Uterus (tissue), 4 donors: ENCODE measurements around the gene STPG2. TPM values are rescaled to one million over a fixed set of nuclear protein-coding genes. Genes with fewer than 3 reads are reported as not detected.
"Not testable (repeated sequence)": the region's sequence is repeated elsewhere in the genome, so short reads cannot be mapped to it uniquely, and the experiment has no call there.

Experiments
- DNase-seq, 2 donors: peaks; one replicate each; pipeline ENCODE4 v3.0.0-alpha.2; 2019 to 2020
- H3K27ac ChIP-seq, 2 donors: fragments of 200-600 bp; sonication (generic); 1 replicate in 1 of 2; 2 replicates in 1 of 2; pipeline ENCODE4 v1.5.1; 2016 to 2018
- H3K27me3 ChIP-seq, 2 donors: fragments of 200-600 bp; sonication (generic); one replicate each; pipeline ENCODE4 v1.5.1; 2018 to 2019; ENCODE audit warnings: control low read depth in 1 of 2
- H3K36me3 ChIP-seq, 2 donors: fragments of 200-600 bp; sonication (generic); one replicate each; pipeline ENCODE4 v1.5.1; 2019; ENCODE audit warnings: control low read depth in 1 of 2
- H3K4me1 ChIP-seq, 2 donors: fragments of 200-600 bp; sonication (generic); one replicate each; pipeline ENCODE4 v1.5.1; 2018 to 2019; ENCODE audit warnings: control low read depth in 1 of 2
- H3K4me3 ChIP-seq, 2 donors: fragments of 200-600 bp; sonication (generic); 1 replicate in 1 of 2; 2 replicates in 1 of 2; pipeline ENCODE4 v1.5.1; 2018 to 2019; ENCODE audit warnings: mild to moderate bottlenecking in 1 of 2
- H3K9me3 ChIP-seq, 2 donors: fragments of 200-600 bp; sonication (generic); one replicate each; pipeline ENCODE4 v1.5.1; 2019; ENCODE audit warnings: control low read depth in 1 of 2
- CTCF ChIP-seq, 4 experiments: fragments of 200-600 bp in 2 of 4; fragments of 450-650 bp in 2 of 4; sonication (generic) in 2 of 4; IDR thresholded peaks; one replicate each; pipeline ENCODE4 v1.5.1; 2016 to 2019; ENCODE audit warnings: antibody characterized with exemption in 4 of 4, mild to moderate bottlenecking in 2 of 4, moderate library complexity in 1 of 4
- POLR2A ChIP-seq, 2 donors: fragments of 450-650 bp; IDR thresholded peaks; one replicate each; pipeline ENCODE4 v1.6.1; 2016; ENCODE audit warnings: antibody characterized with exemption in 2 of 2, mild to moderate bottlenecking in 1 of 2, moderate library complexity in 1 of 2
- intact Hi-C: fragments of 100-400 bp; cut with DNase I; formaldehyde crosslinking; loops from one replicate; pipeline ENCODE4 v1.15.1; 2023; ENCODE audit warnings: low total_unique reads
- total RNA-seq, 4 donors: library from RNA; depleted of rRNA in 3 of 4; stranded (reverse); fragments of >200 nt in 3 of 4; gene quantifications; one replicate each; pipeline versions ENCODE4 v1.1.0 to v1.2.4, GENCODE V29; 2014 to 2023
- donor health status: DM: yes; HTN: yes; CAD: no.

Gene STPG2
- total RNA-seq, 4 donors from 2014 or later: 0.26 to 1.0 (median 0.61) TPM; not detected in 1

GRCh38 chr4:97643179-97643578, 500.1 kb downstream of the STPG2 start:
- intact Hi-C loops: no loop called here

GRCh38 chr4:97639961-97640360, 503.3 kb downstream of the STPG2 start:
- no peak overlapping the region for H3K4me3 ChIP-seq
- intact Hi-C loops: no loop called here

More at GRCh38 chr4:97643179-97643578, 500.1 kb downstream of the STPG2 start:
- H3K9me3 ChIP-seq: no peaks in the 10 kb centered on the region
- no peak overlapping the region for H3K27ac ChIP-seq
- no peak overlapping the region for H3K4me3 ChIP-seq
- no peak for DNase-seq
- H3K4me1 ChIP-seq: no peaks in the 10 kb centered on the region
- no peaks in the 10 kb centered on the region for H3K27me3 ChIP-seq
- no peaks in the 10 kb centered on the region for H3K36me3 ChIP-seq
- TF ChIP-seq CTCF (IDR thresholded peaks at IDR 0.05) (no peak), POLR2A (IDR thresholded peaks at IDR 0.05) (no peak)

GRCh38 chr4:97633831-97634230, 509.4 kb downstream of the STPG2 start:
- H3K27ac ChIP-seq, intact Hi-C loops, H3K9me3 ChIP-seq, H3K4me1 ChIP-seq, H3K4me3 ChIP-seq, H3K27me3 ChIP-seq, DNase-seq, H3K36me3 ChIP-seq: not testable (repeated sequence)

More at GRCh38 chr4:97639961-97640360, 503.3 kb downstream of the STPG2 start:
- H3K27me3 ChIP-seq: no peaks in the 10 kb centered on the region
- H3K36me3 ChIP-seq: no peaks in the 10 kb centered on the region
- DNase-seq: no peak
- no peaks in the 10 kb centered on the region for H3K4me1 ChIP-seq
- H3K9me3 ChIP-seq: no peaks in the 10 kb centered on the region
- H3K27ac ChIP-seq: no peak overlapping the region
- TF ChIP-seq CTCF (IDR thresholded peaks at IDR 0.05): no peak
- no peak for TF ChIP-seq POLR2A (IDR thresholded peaks at IDR 0.05)

- no peaks in the 10 kb centered on the region for H3K4me1 ChIP-seq
- DNase-seq: no peak
- no peaks in the 10 kb centered on the region for H3K36me3 ChIP-seq
- TF ChIP-seq CTCF (IDR thresholded peaks at IDR 0.05) (no peak), POLR2A (IDR thresholded peaks at IDR 0.05) (no peak)
- no peak overlapping the region for H3K27ac ChIP-seq
- no peak overlapping the region for H3K4me3 ChIP-seq
- no peaks in the 10 kb centered on the region for H3K27me3 ChIP-seq
- intact Hi-C loops: no loop called here
- H3K9me3 ChIP-seq: no peaks in the 10 kb centered on the region
Observed at GRCh38 chr4:97627750-97628149, 515.5 kb downstream of the STPG2 start.

- no peak for DNase-seq
- Histone ChIP-seq H3K27ac (no peak overlapping the region), H3K4me1 (no peaks in the 10 kb centered on the region), H3K9me3 (no peaks in the 10 kb centered on the region), H3K27me3 (no peaks in the 10 kb centered on the region), H3K4me3 (no peak overlapping the region), H3K36me3 (no peaks in the 10 kb centered on the region)
- intact Hi-C loops: no loop called here
- TF ChIP-seq CTCF (IDR thresholded peaks at IDR 0.05): no peak
- TF ChIP-seq POLR2A (IDR thresholded peaks at IDR 0.05): no peak
Observed at GRCh38 chr4:97624204-97624603, 519.1 kb downstream of the STPG2 start.

- Histone ChIP-seq H3K4me3 (no peak overlapping the region), H3K4me1 (no peaks in the 10 kb centered on the region), H3K27ac (no peak overlapping the region), H3K36me3 (no peaks in the 10 kb centered on the region), H3K9me3 (no peaks in the 10 kb centered on the region), H3K27me3 (no peaks in the 10 kb centered on the region)
- intact Hi-C loops: no loop called here
- DNase-seq: no peak
- TF ChIP-seq CTCF (IDR thresholded peaks at IDR 0.05) (no peak), POLR2A (IDR thresholded peaks at IDR 0.05) (no peak)
Observed at GRCh38 chr4:97605932-97606331, 537.3 kb downstream of the STPG2 start.
